HG03097 (cell line): ENCODE results near the gene TANGO2.
"Not testable (repeated sequence)": the region's sequence is repeated elsewhere in the genome, so short reads cannot be mapped to it uniquely, and the experiment has no call there.

Source experiments
- ATAC-seq: cut with Tn5 transposase; IDR thresholded peaks from one replicate; pipeline ENCODE4 v1.9.1; 2021; ENCODE audit not compliant: unreplicated experiment, low FRiP score

Gene TANGO2

DNA sequence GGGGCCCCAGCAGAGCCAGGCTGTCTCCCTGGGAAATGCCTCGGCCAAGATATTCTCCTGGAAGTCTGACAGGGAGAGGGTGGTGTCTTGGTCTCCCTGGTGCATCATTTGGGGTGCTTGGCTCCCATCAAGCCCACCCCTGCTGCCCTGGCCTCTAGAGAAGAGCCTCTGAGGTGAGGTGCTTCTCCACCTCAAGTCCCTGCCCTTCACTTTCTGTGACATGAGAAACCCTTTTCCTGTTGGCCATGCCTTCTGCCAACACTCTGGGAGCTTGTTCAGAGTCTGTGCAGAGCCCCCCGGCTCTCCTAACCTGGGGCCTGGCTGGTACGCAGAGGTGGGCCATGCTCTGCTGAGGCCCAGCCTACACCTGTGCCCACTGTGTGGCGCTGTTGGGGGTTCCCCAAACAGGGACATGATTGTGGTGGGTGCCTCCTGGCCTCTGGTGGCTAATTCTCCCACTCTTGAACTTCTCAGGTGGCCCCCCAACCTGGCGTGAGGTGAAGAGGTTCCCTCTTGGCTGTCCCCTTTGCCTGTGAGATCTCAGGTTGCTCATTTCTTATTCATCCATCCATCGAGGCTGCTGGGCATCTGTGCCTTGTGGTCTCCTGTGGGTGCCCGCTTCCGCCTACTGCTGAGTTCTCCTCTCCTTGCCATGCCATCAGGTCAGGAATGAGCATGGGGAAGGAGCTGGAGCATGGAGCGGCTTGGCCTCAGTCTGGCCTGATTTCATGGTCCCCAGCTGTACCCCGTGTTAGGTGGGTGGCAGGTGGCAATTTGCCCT, 40.0 kb downstream of the TANGO2 start:
- ATAC-seq = no peak

DNA sequence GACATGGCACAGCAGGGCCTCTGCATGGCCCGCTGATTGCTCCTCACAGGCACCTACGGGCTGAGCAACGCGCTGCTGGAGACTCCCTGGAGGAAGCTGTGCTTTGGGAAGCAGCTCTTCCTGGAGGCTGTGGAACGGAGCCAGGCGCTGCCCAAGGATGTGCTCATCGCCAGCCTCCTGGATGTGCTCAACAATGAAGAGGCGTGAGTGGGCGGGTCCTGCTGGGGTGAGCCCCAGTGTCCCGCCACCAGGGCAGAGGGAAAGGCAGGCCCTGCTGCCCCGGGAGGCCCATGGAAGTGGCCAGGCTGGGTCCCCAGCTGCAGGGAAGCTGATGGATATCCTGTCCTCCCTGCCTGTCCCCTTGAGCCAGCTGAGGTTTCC, 40.6 kb downstream of the TANGO2 start:
- ATAC-seq = no peak

GRCh38 chr22:20062043-20062765, 41.3 kb downstream of the TANGO2 start:
- no peak for ATAC-seq

DNA sequence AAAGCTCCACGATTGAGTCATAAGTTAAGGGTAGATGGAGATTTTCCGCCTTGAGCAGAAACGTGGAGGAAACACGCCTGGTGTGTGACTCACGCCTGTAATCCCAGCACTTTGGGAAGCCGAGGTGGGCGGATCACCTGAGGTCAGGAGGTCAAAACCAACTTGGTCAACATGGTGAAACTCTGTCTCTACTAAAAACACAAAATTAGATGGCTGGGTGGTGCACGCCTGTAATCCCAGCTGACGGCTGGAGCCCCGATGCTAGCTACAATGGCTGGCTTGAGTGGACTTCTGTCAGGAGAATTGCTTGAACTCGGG, 41.8 kb downstream of the TANGO2 start:
- ATAC-seq = no peak

- no peak for ATAC-seq
These were observed 42.6 kb downstream of the TANGO2 start for GRCh38 chr22:20063271-20064139.

DNA sequence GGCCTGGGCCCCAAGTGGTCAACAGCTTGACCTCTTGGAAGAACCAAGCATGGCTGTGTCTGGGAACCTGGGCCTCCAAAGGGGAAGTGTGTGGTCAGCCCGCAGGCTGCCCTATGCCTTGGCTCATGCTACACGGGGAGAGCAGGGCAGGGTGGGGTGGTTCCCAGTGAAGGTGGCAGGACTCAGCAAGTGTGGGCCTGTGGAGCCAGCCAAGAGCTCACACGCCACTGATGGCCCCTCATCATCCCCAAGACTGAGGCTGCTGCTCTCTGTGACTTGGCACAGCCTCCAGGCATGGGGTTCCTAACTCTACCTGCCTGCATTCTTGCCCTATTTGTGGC, 43.2 kb downstream of the TANGO2 start:
- ATAC-seq = no peak

- no peak for ATAC-seq
These were observed 43.8 kb downstream of the TANGO2 start for GRCh38 chr22:20064545-20065262.

- no peak for ATAC-seq
These were observed 45.1 kb downstream of the TANGO2 start for GRCh38 chr22:20065896-20066616.

- no peak for ATAC-seq
These were observed 45.9 kb downstream of the TANGO2 start for GRCh38 chr22:20066617-20067383.

GRCh38 chr22:20067384-20067682, 46.4 kb downstream of the TANGO2 start:
- not testable (repeated sequence) for ATAC-seq

GRCh38 chr22:20068640-20069039, 47.7 kb downstream of the TANGO2 start:
- no peak for ATAC-seq

DNA sequence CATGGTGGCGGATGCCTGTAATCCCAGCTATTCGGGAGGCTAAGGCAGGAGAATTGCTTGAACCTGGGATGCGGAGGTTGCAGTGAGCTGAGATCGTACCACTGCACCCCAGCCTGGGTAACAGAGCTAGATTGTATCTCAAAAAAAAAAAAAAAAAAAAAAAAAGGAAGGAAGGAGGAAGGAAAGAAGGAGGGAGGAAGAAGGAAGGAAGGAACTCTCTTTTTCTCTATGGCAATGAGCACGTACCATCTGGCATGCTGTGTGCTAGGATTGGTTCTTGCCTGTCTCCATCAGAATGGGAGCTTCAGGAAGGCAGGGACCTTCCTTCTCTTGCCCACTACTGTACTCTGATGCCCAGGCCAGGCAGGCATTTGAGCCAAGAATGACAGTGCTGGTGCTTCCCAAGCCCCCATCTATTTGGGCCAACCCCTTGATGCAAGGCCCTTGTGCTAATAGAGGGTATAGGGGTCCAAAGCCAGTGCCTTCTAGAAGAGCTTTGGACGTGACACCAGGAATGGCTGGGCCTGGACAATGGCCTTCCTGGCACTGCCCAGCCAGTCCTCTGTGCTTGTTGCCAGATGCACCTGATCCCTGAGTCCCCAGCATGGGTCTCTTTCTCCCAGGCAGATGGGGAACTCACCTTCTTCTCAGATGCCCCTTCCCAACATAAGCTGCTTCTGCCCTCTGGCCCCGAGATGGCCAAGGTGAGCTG, 48.6 kb downstream of the TANGO2 start:
- no peak for ATAC-seq

GRCh38 chr22:20071524-20071972, 50.6 kb downstream of the TANGO2 start:
- ATAC-seq = no peak

DNA sequence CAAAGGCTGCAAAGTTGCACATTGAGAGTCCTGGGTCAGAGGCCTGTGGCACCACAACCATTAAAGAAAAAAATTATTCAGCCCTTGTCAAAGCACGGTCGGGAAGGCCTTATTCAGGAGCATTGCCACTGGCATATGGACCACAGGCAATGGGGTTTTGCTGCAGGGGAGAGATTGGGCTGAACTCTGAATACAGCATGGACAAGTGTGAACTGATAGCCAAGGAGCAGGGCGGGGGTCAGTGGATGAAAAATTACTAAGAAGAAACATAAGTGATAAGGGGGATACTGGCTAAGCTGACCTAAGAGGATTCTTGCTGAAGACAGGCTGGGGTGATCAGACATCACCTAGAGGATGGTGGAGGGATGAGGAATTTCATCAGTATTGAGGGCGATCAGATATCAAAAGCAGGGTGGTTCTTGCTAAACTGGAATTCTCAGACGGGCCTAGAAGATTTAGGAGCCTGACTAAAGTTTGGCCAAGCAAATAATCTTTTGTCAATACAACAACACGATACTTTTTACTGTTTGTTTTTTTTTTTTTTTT, 55.8 kb downstream of the TANGO2 start:
- ATAC-seq = no peak

GRCh38 chr22:20079745-20080444, 59.0 kb downstream of the TANGO2 start, which contains the start of gene DGCR8:
Gene DGCR8, plus strand, starts transcription at chr22:20080241. Its CDS starts 5,723 bp downstream, at chr22:20085964.
- peak; percentile 82 for ATAC-seq

GRCh38 chr22:20080445-20080775, 59.5 kb downstream of the TANGO2 start:
- ATAC-seq = peak; percentile 53

DNA sequence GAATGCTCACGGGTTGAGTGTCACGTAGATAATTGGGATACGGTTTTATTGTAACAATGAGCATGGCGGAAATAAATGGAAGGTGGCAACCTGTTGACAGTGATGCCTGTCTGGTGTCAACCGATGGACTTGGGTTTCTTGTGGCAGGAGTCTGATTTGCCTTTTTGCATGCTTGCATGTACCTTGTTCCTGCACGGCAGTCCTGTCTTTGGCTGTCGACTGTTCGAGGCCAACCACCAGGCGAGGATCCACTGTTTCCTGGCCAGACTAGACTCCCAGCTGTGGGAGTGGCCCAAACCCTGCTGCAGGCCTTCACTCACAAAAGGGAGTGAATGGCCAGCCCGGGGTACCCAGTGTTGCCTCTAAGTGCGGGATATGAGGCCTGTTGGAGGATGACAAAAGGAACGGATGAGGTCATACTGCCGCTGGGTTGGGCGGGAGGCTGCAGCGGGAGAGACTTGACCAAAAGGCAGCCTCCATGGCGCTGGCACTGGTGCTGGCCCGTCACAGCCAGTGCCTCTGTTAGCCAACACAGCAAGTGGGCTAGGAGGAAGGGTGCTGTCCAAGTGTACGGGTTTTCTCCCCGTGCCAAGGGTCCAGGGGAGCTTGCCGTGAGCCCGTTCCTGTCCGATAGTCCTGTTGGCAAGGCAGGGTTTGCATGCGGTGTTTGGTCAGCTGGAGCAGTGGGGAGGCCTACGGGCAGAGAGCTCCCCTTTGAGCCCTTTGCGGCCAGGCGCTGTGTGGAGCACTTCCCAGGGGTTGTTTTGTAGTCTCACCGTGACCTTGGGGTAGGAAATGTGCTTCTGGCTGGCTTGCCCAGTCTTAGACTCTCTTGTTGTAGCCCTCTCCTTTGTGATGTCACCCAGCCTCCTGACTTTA, 60.1 kb downstream of the TANGO2 start:
- ATAC-seq = no peak
